Brain microvascular endothelial cell (primary cell): ENCODE data around the gene TNFRSF13B.

Experiments used
- DNase-seq: peaks from one replicate; pipeline ENCODE4 v3.0.0-alpha.2; 2020
- H3K27ac ChIP-seq: fragments of 250-450 bp; sonication (Bioruptor Pico); 2 replicates; pipeline ENCODE4 v1.5.1; 2020; ENCODE audit warnings: mild to moderate bottlenecking, moderate library complexity
- H3K27me3 ChIP-seq: fragments of 250-450 bp; sonication (Bioruptor Pico); replicated peaks from 2 replicates; pipeline ENCODE4 v1.5.1; 2020; ENCODE audit warnings: mild to moderate bottlenecking
- H3K36me3 ChIP-seq: fragments of 250-450 bp; sonication (Bioruptor Pico); replicated peaks from 2 replicates; pipeline ENCODE4 v1.5.1; 2020; ENCODE audit warnings: mild to moderate bottlenecking
- H3K4me3 ChIP-seq: 2 replicates; pipeline ENCODE4 v1.5.1; 2011; ENCODE audit warnings: low read depth, mild to moderate bottlenecking, control low read depth, low read length, moderate library complexity
- CTCF ChIP-seq: IDR thresholded peaks from 2 replicates; pipeline ENCODE4 v1.5.1; 2011; ENCODE audit warnings: low read depth, mild to moderate bottlenecking, moderate library complexity, low read length, control low read depth, inconsistent platforms; ENCODE audit errors: missing control alignments
- in situ Hi-C: cut with HindIII; loops from 2 replicates; pipeline ENCODE4 v1.10.0; 2017; ENCODE audit warnings: low sequenced_read_pairs, low pct_ligation_motif_present

The TNFRSF13B gene

GRCh38 chr17:16930571-16931317, 41.2 kb downstream of the TNFRSF13B start:
- no peak overlapping the region for H3K27ac ChIP-seq
- H3K4me3 ChIP-seq: no peak overlapping the region

GRCh38 chr17:16929757-16930520, 42.0 kb downstream of the TNFRSF13B start:
- in situ Hi-C loops: no loop called here
- Histone ChIP-seq H3K27me3 (no peaks in the 10 kb centered on the region), H3K36me3 (no peaks in the 10 kb centered on the region), H3K4me3 (no peak overlapping the region), H3K27ac (no peak overlapping the region)
- no peak for TF ChIP-seq CTCF
- DNase-seq: no peak

More at GRCh38 chr17:16930571-16931317, 41.2 kb downstream of the TNFRSF13B start:
- no peak for DNase-seq
- TF ChIP-seq CTCF: no peak
- H3K36me3 ChIP-seq: no peaks in the 10 kb centered on the region
- no peaks in the 10 kb centered on the region for H3K27me3 ChIP-seq
- in situ Hi-C loops: no loop called here

GRCh38 chr17:16929035-16929680, 42.8 kb downstream of the TNFRSF13B start:
- Histone ChIP-seq H3K27ac (no peak overlapping the region), H3K36me3 (no peaks in the 10 kb centered on the region), H3K27me3 (no peaks in the 10 kb centered on the region), H3K4me3 (no peak overlapping the region)
- in situ Hi-C loops: no loop called here
- no peak for TF ChIP-seq CTCF
- no peak for DNase-seq

GRCh38 chr17:16928406-16929034, 43.4 kb downstream of the TNFRSF13B start:
- in situ Hi-C loops: no loop called here
- no peak for DNase-seq
- Histone ChIP-seq H3K27ac (no peak overlapping the region), H3K36me3 (no peaks in the 10 kb centered on the region), H3K27me3 (no peaks in the 10 kb centered on the region), H3K4me3 (no peak overlapping the region)
- TF ChIP-seq CTCF: no peak

GRCh38 chr17:16927641-16928321, 44.1 kb downstream of the TNFRSF13B start:
- Histone ChIP-seq H3K27ac (no peak overlapping the region), H3K36me3 (no peaks in the 10 kb centered on the region), H3K4me3 (no peak overlapping the region), H3K27me3 (no peaks in the 10 kb centered on the region)
- no peak for DNase-seq
- in situ Hi-C loops: no loop called here
- TF ChIP-seq CTCF: no peak
